Measurements from ENCODE around the gene SALL2.

SALL2 gene

DNA sequence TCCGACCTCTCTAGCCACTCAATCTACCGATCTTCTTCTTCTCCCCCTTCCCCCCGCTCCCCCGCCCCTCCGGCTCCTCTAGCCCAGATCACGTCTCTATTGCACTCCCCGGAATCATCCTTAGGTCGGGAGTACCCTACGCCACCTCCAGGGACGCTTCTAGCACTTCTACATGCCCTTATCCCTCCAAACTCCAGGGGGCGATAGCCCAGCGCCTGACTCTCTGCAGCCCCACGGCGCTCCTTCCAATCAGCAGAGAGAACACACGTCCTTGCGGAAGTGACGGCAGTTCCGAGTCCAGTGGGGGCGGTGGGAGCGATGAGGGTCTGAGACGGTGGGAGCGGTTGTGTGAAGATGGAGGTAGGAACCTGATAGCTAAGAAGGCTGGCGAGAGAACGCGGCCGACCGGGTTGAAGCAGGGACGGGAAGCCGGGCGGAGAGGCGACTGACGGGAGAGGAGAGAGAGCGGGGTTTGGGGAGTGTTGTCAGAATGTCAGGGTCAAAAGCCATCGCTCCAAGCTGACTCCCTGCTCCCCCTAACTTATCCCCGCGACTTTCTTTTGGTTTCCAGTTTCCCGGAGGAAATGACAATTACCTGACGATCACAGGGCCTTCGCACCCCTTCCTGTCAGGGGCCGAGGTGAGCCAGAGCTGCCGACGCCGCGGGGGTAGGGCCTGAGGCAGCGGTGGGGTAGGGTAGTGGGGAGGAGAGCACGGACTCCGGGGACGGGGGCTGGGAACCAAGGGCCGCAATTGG, 49.0 kb downstream of the SALL2 start, which contains the start of the genes RAB2B and TOX4:
TSS of gene RAB2B (minus strand) at position 35 of the 757 bp plus-strand sequence. CDS start 87 bp downstream, outside the sequence.
TSS of gene TOX4 (plus strand) at position 271 of the 757 bp plus-strand sequence. CDS start at position 355, 84 bp downstream.
- DNase-seq (ENCODE audit: low spot score), result peak; percentile 97

DNA sequence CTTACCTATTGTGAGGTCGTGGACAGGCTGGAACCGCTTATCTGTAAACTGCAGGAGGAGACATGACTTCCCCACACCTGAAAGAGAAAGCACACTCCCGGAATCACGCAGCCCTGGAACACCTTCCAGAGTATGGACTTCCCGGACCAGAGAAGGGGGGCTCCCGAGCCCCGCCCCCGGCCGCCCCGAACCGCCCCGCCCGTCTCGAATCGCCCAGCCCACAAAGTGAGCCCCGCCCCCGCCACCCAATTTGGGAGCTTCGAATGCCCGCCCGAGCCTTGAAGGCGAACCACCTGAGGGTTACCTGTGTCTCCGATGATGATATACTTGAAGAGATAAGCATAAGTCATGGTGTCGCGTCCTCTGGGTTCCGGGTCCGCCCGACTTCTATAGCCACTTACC, 49.6 kb downstream of the SALL2 start:
- no peak for DNase-seq (ENCODE audit: low spot score)

DNA sequence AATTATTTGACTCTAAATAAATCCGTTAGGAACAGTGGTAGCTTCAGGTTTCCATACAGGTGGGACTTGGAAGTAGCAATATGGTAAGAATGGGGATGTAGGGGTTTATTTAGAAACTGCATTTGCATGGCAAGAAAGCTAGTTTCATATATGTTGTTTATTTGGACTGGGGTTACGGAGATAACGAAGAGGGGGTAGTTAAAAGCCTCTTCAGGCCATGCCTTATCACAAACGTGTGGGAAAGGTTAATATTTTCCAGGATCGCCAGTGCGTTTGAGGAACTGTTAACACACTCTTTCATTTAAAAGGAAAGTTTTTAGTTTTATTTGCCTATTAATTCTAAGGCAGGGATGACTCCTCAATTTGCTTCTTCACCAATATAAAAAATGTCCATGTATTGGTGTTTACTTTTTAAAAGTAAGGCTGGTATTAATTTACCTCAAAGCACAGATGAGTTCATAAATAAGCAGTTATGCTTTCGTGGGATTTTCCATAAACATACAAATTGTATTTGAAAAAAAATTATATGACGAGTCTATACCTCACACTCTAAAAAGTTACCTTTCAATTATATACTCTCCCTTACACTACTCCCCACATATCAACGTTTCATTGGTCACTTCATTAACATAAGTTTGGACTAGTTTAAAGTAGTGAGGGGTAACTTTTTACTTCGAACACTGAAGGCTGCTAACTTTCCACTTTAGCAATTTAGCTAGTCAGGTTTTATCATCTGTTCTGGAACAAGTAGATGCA, 50.2 kb downstream of the SALL2 start:
- DNase-seq (ENCODE audit: low spot score), result no peak
